HCT116 (cell line): ENCODE data around the gene LEFTY2. TPM values are rescaled to one million over a fixed set of nuclear protein-coding genes. Genes with fewer than 3 reads are reported as not detected.

Source experiments
- ATAC-seq: fragments of 200-7000 bp; cut with Tn5 transposase; 2 replicates; pipeline ENCODE4 v1.9.1; 2020; ENCODE audit warnings: mild to moderate bottlenecking, moderate library complexity
- BruUV-seq: library from RNA; stranded (reverse); fragments of 400-500 nt; replicated peaks from 2 replicates; lab custom pipeline; 2021; lab: Mats Ljungman, UMichigan
- CTCF ChIA-PET: fragments of 300-600 bp; sonication (Branson Sonifier 250); formaldehyde crosslinking; loops from one replicate; lab custom pipeline; 2021; ENCODE audit warnings: antibody characterized with exemption; lab: Charles Lee
- POLR2A ChIA-PET: fragments of 300-600, 350-600 bp; sonication (Branson Sonifier 250); formaldehyde crosslinking; loops from one replicate; lab custom pipeline; 2021; ENCODE audit warnings: antibody characterized with exemption; lab: Charles Lee
- RAD21 ChIA-PET, 2 experiments: fragments of 300-600 bp; sonication (Branson Sonifier 250); formaldehyde crosslinking; loops; one replicate each; lab custom pipeline; 2023; ENCODE audit warnings: low total read pairs in 2 of 2; ENCODE audit not compliant: uncharacterized antibody in 2 of 2, unreplicated experiment in 2 of 2, low non-redundant PET in 1 of 2; lab: Charles Lee
- DNase-seq: peaks from one replicate; pipeline ENCODE4 v3.0.0-alpha.2; 2010; ENCODE audit warnings: low read depth, low spot score
- H2AFZ ChIP-seq: fragments of 200-600 bp; shearing (Covaris generic), sonication (generic); 2 replicates; pipeline ENCODE4 v1.6.1; 2017; ENCODE audit warnings: low read depth, mixed run types, mixed read lengths, antibody characterized with exemption, low read length; ENCODE audit not compliant: poor library complexity, severe bottlenecking
- H3K27ac ChIP-seq: 2 replicates; pipeline ENCODE4 v1.5.1; 2012; ENCODE audit warnings: low read depth, low read length
- H3K27me3 ChIP-seq: fragments of 200-600 bp; sonication (generic); 2 replicates; pipeline ENCODE4 v1.6.1; 2016; ENCODE audit warnings: mixed run types, low read length, mixed read lengths; ENCODE audit not compliant: insufficient read depth
- H3K36me3 ChIP-seq, 2 experiments: fragments of 200-500 bp in 1 of 2; fragments of 200-600 bp in 1 of 2; sonication (Bioruptor generic) in 1 of 2; sonication (generic) in 1 of 2; 2 replicates each; pipeline versions ENCODE4 v1.5.1 to v1.6.1; 2014 to 2016; ENCODE audit warnings: low read length in 2 of 2, inconsistent platforms in 1 of 2, mixed read lengths in 1 of 2, mixed run types in 1 of 2; ENCODE audit not compliant: insufficient read depth in 2 of 2, control insufficient read depth in 1 of 2
- H3K4me1 ChIP-seq, 2 experiments: fragments of 200-600 bp in 1 of 2; sonication (generic) in 1 of 2; 2 replicates each; pipeline versions ENCODE4 v1.5.1 to v1.6.1; 2012 to 2017; ENCODE audit warnings: low read length in 2 of 2, inconsistent platforms in 1 of 2, mild to moderate bottlenecking in 1 of 2, mixed read lengths in 1 of 2, mixed run types in 1 of 2, moderate library complexity in 1 of 2; ENCODE audit not compliant: insufficient read depth in 2 of 2, control insufficient read depth in 1 of 2
- H3K4me2 ChIP-seq: fragments of 200-600 bp; sonication (generic); 2 replicates; pipeline ENCODE4 v1.6.1; 2017; ENCODE audit warnings: mixed run types, low read length, mixed read lengths
- H3K4me3 ChIP-seq, 2 experiments: fragments of 200-600 bp in 1 of 2; sonication (generic) in 1 of 2; replicated peaks in 1 of 2; 2 replicates each; pipeline ENCODE4 v1.5.1; 2011 to 2016; ENCODE audit warnings: low read length in 2 of 2, control low read depth in 1 of 2, low read depth in 1 of 2, mild to moderate bottlenecking in 1 of 2, mixed read lengths in 1 of 2, mixed run types in 1 of 2
- H3K79me2 ChIP-seq: fragments of 200-600 bp; sonication (generic); 2 replicates; pipeline ENCODE4 v1.6.1; 2017; ENCODE audit warnings: mild to moderate bottlenecking, mixed run types, low read length, moderate library complexity, mixed read lengths; ENCODE audit not compliant: insufficient read depth
- H3K9ac ChIP-seq: fragments of 200-600 bp; sonication (generic); 2 replicates; pipeline ENCODE4 v1.6.1; 2016; ENCODE audit warnings: low read length, mixed read lengths
- H3K9me2 ChIP-seq: fragments of 200-600 bp; sonication (generic), shearing (Covaris generic); 2 replicates; pipeline ENCODE4 v1.6.1; 2017; ENCODE audit warnings: mixed run types, mild to moderate bottlenecking, moderate library complexity; ENCODE audit not compliant: insufficient read depth
- H3K9me3 ChIP-seq, 2 experiments: fragments of 200-500 bp in 1 of 2; fragments of 200-600 bp in 1 of 2; sonication (Bioruptor generic) in 1 of 2; sonication (generic) in 1 of 2; 2 replicates each; pipeline ENCODE4 v1.6.1; 2014 to 2017; ENCODE audit warnings: low read length in 2 of 2, mixed read lengths in 2 of 2, inconsistent platforms in 1 of 2, low read depth in 1 of 2, mild to moderate bottlenecking in 1 of 2, mixed run types in 1 of 2, moderate library complexity in 1 of 2; ENCODE audit not compliant: control insufficient read depth in 1 of 2, insufficient read depth in 1 of 2
- H4K20me1 ChIP-seq: fragments of 200-600 bp; sonication (generic), shearing (Covaris generic); 2 replicates; pipeline ENCODE4 v1.6.1; 2017; ENCODE audit warnings: mixed run types, mild to moderate bottlenecking, moderate library complexity; ENCODE audit not compliant: insufficient read depth
- CEBPB ChIP-seq: IDR thresholded peaks from 2 replicates; pipeline ENCODE4 v1.6.1; 2012; ENCODE audit warnings: low read depth
- EGR1 ChIP-seq: IDR thresholded peaks from 2 replicates; pipeline ENCODE4 v1.6.1; 2012; ENCODE audit warnings: low read depth
- ELF1 ChIP-seq: IDR thresholded peaks from 2 replicates; pipeline ENCODE4 v1.6.1; 2012; ENCODE audit warnings: low read depth, borderline replicate concordance
- FOSL1 ChIP-seq: IDR thresholded peaks from 2 replicates; pipeline ENCODE4 v1.6.1; 2012; ENCODE audit warnings: low read depth
- POLR2AphosphoS5 ChIP-seq: IDR thresholded peaks from 2 replicates; pipeline ENCODE4 v1.6.1; 2011; ENCODE audit warnings: mild to moderate bottlenecking, low read depth, low read length, moderate library complexity
- RAD21 ChIP-seq: IDR thresholded peaks from 2 replicates; pipeline ENCODE4 v1.6.1; 2012; ENCODE audit warnings: low read depth, mild to moderate bottlenecking
- SIN3A ChIP-seq: IDR thresholded peaks from 2 replicates; pipeline ENCODE4 v1.6.1; 2012; ENCODE audit warnings: low read depth
- YY1 ChIP-seq: IDR thresholded peaks from 2 replicates; pipeline ENCODE4 v1.6.1; 2011; ENCODE audit warnings: low read length, low read depth, moderate library complexity, mild to moderate bottlenecking; ENCODE audit not compliant: insufficient replicate concordance; ENCODE audit errors: extremely low read depth
- ZNF274 ChIP-seq: fragments of 200-500 bp; sonication (Bioruptor generic); IDR thresholded peaks from 2 replicates; pipeline ENCODE4 v1.6.1; 2014; ENCODE audit warnings: mild to moderate bottlenecking, low read depth, low read length, inconsistent platforms
- intact Hi-C: fragments of 100-400 bp; cut with micrococcal nuclease; formaldehyde crosslinking; loops from 2 replicates; pipeline ENCODE4 v1.10.0; 2022
- total RNA-seq: library from RNA; stranded (reverse); gene quantifications from one replicate; pipeline ENCODE4 v1.2.1, GENCODE V29; 2021; ENCODE audit not compliant: unreplicated experiment
- TF ChIP-seq, protein P1 (sequence below): IDR thresholded peaks from 2 replicates; pipeline ENCODE4 v1.6.1; 2012; ENCODE audit warnings: low read depth
- TF ChIP-seq, protein P2 (sequence below): IDR thresholded peaks from 2 replicates; pipeline ENCODE4 v1.6.1; 2012

Gene LEFTY2
- total RNA-seq, 1 experiment from 2014 or later: not detected

DNA sequence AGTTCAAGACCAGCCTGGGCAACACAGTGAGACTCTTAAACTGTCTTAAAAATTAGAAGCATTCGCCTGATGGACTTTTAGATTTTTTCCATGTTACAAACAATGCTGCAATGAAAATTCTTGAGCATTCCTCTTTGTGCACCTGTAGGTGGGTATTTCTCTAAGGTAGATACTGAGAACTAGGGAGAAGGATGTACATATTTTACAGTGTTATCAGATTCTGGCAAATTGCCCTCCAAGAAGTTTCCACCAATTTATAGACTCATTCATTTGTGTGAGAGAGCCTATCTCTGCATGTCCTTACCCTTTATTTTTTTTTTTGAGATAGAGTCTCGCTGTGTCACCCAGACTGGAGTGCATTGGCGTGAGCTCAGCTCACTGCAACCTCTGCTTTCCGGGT, 12.3 kb upstream of the LEFTY2 start:
- H4K20me1 ChIP-seq: no peaks in the 10 kb centered on the region
- H3K9me3 ChIP-seq: no peaks in the 10 kb centered on the region
- TF ChIP-seq ZNF274: no peak
- no peak for TF ChIP-seq CEBPB
- no peak for TF ChIP-seq YY1
- no peak for TF ChIP-seq POLR2AphosphoS5
- no peak for TF ChIP-seq EGR1
- TF ChIP-seq, protein P1, sequence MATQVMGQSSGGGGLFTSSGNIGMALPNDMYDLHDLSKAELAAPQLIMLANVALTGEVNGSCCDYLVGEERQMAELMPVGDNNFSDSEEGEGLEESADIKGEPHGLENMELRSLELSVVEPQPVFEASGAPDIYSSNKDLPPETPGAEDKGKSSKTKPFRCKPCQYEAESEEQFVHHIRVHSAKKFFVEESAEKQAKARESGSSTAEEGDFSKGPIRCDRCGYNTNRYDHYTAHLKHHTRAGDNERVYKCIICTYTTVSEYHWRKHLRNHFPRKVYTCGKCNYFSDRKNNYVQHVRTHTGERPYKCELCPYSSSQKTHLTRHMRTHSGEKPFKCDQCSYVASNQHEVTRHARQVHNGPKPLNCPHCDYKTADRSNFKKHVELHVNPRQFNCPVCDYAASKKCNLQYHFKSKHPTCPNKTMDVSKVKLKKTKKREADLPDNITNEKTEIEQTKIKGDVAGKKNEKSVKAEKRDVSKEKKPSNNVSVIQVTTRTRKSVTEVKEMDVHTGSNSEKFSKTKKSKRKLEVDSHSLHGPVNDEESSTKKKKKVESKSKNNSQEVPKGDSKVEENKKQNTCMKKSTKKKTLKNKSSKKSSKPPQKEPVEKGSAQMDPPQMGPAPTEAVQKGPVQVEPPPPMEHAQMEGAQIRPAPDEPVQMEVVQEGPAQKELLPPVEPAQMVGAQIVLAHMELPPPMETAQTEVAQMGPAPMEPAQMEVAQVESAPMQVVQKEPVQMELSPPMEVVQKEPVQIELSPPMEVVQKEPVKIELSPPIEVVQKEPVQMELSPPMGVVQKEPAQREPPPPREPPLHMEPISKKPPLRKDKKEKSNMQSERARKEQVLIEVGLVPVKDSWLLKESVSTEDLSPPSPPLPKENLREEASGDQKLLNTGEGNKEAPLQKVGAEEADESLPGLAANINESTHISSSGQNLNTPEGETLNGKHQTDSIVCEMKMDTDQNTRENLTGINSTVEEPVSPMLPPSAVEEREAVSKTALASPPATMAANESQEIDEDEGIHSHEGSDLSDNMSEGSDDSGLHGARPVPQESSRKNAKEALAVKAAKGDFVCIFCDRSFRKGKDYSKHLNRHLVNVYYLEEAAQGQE: no peak
- no peak for TF ChIP-seq FOSL1
- TF ChIP-seq SIN3A: no peak
- no peak for TF ChIP-seq RAD21
- TF ChIP-seq, protein P2, sequence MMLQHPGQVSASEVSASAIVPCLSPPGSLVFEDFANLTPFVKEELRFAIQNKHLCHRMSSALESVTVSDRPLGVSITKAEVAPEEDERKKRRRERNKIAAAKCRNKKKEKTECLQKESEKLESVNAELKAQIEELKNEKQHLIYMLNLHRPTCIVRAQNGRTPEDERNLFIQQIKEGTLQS: no peak
- TF ChIP-seq ELF1: no peak
- no peaks in the 10 kb centered on the region for H3K9me2 ChIP-seq
- no peak overlapping the region for H3K27ac ChIP-seq
- ATAC-seq (no peak), DNase-seq (no peak)
- BruUV-seq: no TSS peak
- POLR2A ChIA-PET: no interaction called here
- no peak overlapping the region for H2AFZ ChIP-seq
- no peak overlapping the region for H3K4me3 ChIP-seq
- no peaks in the 10 kb centered on the region for H3K79me2 ChIP-seq
- intact Hi-C loops: no loop called here
- H3K4me2 ChIP-seq: no peak overlapping the region
- no peaks in the 10 kb centered on the region for H3K27me3 ChIP-seq
- CTCF ChIA-PET: no interaction called here
- RAD21 ChIA-PET: no interaction called here
- no peak overlapping the region for H3K9ac ChIP-seq
- H3K4me1 ChIP-seq: peaks cover 3% of the 10 kb centered on the region in 2 experiments; a peak in 1 of 4 replicates
- H3K36me3 ChIP-seq: no peaks in the 10 kb centered on the region
